GM23338 (cell line): ENCODE results near the gene LHX5. TPM values are rescaled to one million over a fixed set of nuclear protein-coding genes. Genes with fewer than 3 reads are reported as not detected.

Experiments used
- ATAC-seq: fragments of 200-7000 bp; cut with Tn5 transposase; 3 replicates; pipeline ENCODE4 v1.9.1; 2020
- DNase-seq: peaks from one replicate; pipeline ENCODE4 v3.0.0-alpha.2; 2015; ENCODE audit warnings: low spot score
- H2AFZ ChIP-seq: fragments of 200-600 bp; sonication (generic); 2 replicates; pipeline ENCODE4 v1.8.0; 2016; ENCODE audit warnings: antibody characterized with exemption, mild to moderate bottlenecking, moderate library complexity
- H3F3A ChIP-seq: fragments of 200-600 bp; sonication (generic); replicated peaks from 2 replicates; pipeline ENCODE4 v1.8.0; 2017; ENCODE audit warnings: antibody characterized with exemption, mixed run types, low read depth
- H3K27ac ChIP-seq: fragments of 200-600 bp; sonication (generic); 2 replicates; pipeline ENCODE4 v1.6.1; 2016; ENCODE audit warnings: low read depth
- H3K27me3 ChIP-seq: fragments of 200-600 bp; sonication (generic); 2 replicates; pipeline ENCODE4 v1.8.0; 2016; ENCODE audit warnings: mild to moderate bottlenecking, mixed run types, moderate library complexity; ENCODE audit not compliant: insufficient read depth
- H3K36me3 ChIP-seq: fragments of 200-600 bp; sonication (generic); 2 replicates; pipeline ENCODE4 v1.8.0; 2016; ENCODE audit warnings: mild to moderate bottlenecking; ENCODE audit not compliant: insufficient read depth
- H3K4me1 ChIP-seq: fragments of 200-600 bp; sonication (generic); 2 replicates; pipeline ENCODE4 v1.8.0; 2016; ENCODE audit warnings: mild to moderate bottlenecking, moderate library complexity; ENCODE audit not compliant: insufficient read depth
- H3K4me2 ChIP-seq: fragments of 200-600 bp; sonication (generic); 2 replicates; pipeline ENCODE4 v1.7.1; 2017; ENCODE audit warnings: mixed run types
- H3K4me3 ChIP-seq: fragments of 200-600 bp; sonication (generic); 2 replicates; pipeline ENCODE4 v1.6.1; 2016; ENCODE audit warnings: mixed run types
- H3K79me2 ChIP-seq: fragments of 200-600 bp; sonication (generic); replicated peaks from 2 replicates; pipeline ENCODE4 v1.8.0; 2017; ENCODE audit warnings: mild to moderate bottlenecking; ENCODE audit not compliant: insufficient read depth
- H3K9me2 ChIP-seq: fragments of 200-600 bp; sonication (generic); 2 replicates; pipeline ENCODE4 v1.8.0; 2017; ENCODE audit not compliant: insufficient read depth
- H4K20me1 ChIP-seq: fragments of 200-600 bp; sonication (generic); replicated peaks from 2 replicates; pipeline ENCODE4 v1.8.0; 2017; ENCODE audit warnings: mild to moderate bottlenecking; ENCODE audit not compliant: insufficient read depth
- H3K27ac Mint-ChIP-seq: 2 replicates; pipeline ENCODE4 v1.8.0; 2020; ENCODE audit warnings: inconsistent platforms, mild to moderate bottlenecking, moderate library complexity, mixed read lengths
- H3K27me3 Mint-ChIP-seq: 3 replicates; pipeline ENCODE4 v1.8.0; 2022; ENCODE audit warnings: low read depth, mild to moderate bottlenecking, moderate library complexity, mixed read lengths, inconsistent platforms; ENCODE audit not compliant: insufficient read depth, poor library complexity
- H3K36me3 Mint-ChIP-seq: 3 replicates; pipeline ENCODE4 v1.8.0; 2021; ENCODE audit warnings: low read depth, mild to moderate bottlenecking, inconsistent platforms, moderate library complexity, mixed read lengths
- H3K4me1 Mint-ChIP-seq: 3 replicates; pipeline ENCODE4 v1.8.0; 2020; ENCODE audit warnings: mild to moderate bottlenecking, inconsistent platforms, mixed read lengths
- H3K4me3 Mint-ChIP-seq: 3 replicates; pipeline ENCODE4 v1.8.0; 2021; ENCODE audit warnings: moderate library complexity, mild to moderate bottlenecking, inconsistent platforms, mixed read lengths
- H3K9me3 Mint-ChIP-seq: 3 replicates; pipeline ENCODE4 v1.8.0; 2020; ENCODE audit warnings: moderate library complexity, mild to moderate bottlenecking, inconsistent platforms, mixed read lengths
- CREB1 ChIP-seq: fragments of 250-450 bp; sonication (Bioruptor Pico); IDR thresholded peaks from 2 replicates; pipeline ENCODE4 v1.5.0; 2020; ENCODE audit warnings: low read depth, mild to moderate bottlenecking, moderate library complexity
- ETS1 ChIP-seq: IDR thresholded peaks from 2 replicates; pipeline ENCODE4 v1.6.1; 2016; ENCODE audit warnings: antibody characterized with exemption
- EZH2 ChIP-seq: fragments of 200-600 bp; sonication (generic); IDR thresholded peaks from one replicate; pipeline ENCODE4 v1.8.0; 2017; ENCODE audit warnings: antibody characterized with exemption, mild to moderate bottlenecking, low read depth; ENCODE audit not compliant: unreplicated experiment
- EZH2phosphoT487 ChIP-seq: fragments of 200-600 bp; sonication (generic); IDR thresholded peaks from one replicate; pipeline ENCODE4 v1.8.1; 2018; ENCODE audit warnings: antibody characterized with exemption; ENCODE audit not compliant: unreplicated experiment
- JUNB ChIP-seq: IDR thresholded peaks from one replicate; pipeline ENCODE4 v1.6.1; 2016; ENCODE audit warnings: antibody characterized with exemption; ENCODE audit not compliant: unreplicated experiment
- NANOG ChIP-seq: IDR thresholded peaks from 2 replicates; pipeline ENCODE4 v1.6.1; 2016; ENCODE audit warnings: antibody characterized with exemption, borderline replicate concordance
- POLR2AphosphoS5 ChIP-seq: IDR thresholded peaks from 2 replicates; pipeline ENCODE4 v1.6.1; 2016; ENCODE audit warnings: antibody characterized with exemption, low read depth
- STAT1 ChIP-seq: IDR thresholded peaks from one replicate; pipeline ENCODE4 v1.6.1; 2016; ENCODE audit warnings: antibody characterized with exemption; ENCODE audit not compliant: unreplicated experiment
- ZNF114 ChIP-seq: fragments of 250-450 bp; sonication (Bioruptor Pico); IDR thresholded peaks from 2 replicates; pipeline ENCODE4 v1.5.0; 2020; ENCODE audit warnings: mild to moderate bottlenecking, moderate library complexity
- ZNF331 ChIP-seq: fragments of 250-450 bp; sonication (Bioruptor Pico); IDR thresholded peaks from 2 replicates; pipeline ENCODE4 v1.5.0; 2020; ENCODE audit warnings: low read depth, mild to moderate bottlenecking, moderate library complexity
- polyA plus RNA-seq: library from polyadenylated mRNA; unstranded; fragments of >200 nt; fragmentation: Nextera tagmentation; extraction: Ambion mirVana; gene quantifications from 2 replicates; pipeline ENCODE4 v1.2.1, GENCODE V29; 2016
- total RNA-seq: library from RNA; depleted of rRNA; stranded (reverse); fragments of >200 nt; shearing (Covaris generic); gene quantifications from 2 replicates; pipeline ENCODE4 v1.2.3, GENCODE V29; 2014
- TF ChIP-seq, protein P1 (sequence below): IDR thresholded peaks from one replicate; pipeline ENCODE4 v1.6.1; 2018; ENCODE audit warnings: antibody characterized with exemption; ENCODE audit not compliant: unreplicated experiment

LHX5 gene
- total and polyA plus RNA-seq, 2 experiments from 2014 or later, result 0.18 TPM; not detected in 1

DNA sequence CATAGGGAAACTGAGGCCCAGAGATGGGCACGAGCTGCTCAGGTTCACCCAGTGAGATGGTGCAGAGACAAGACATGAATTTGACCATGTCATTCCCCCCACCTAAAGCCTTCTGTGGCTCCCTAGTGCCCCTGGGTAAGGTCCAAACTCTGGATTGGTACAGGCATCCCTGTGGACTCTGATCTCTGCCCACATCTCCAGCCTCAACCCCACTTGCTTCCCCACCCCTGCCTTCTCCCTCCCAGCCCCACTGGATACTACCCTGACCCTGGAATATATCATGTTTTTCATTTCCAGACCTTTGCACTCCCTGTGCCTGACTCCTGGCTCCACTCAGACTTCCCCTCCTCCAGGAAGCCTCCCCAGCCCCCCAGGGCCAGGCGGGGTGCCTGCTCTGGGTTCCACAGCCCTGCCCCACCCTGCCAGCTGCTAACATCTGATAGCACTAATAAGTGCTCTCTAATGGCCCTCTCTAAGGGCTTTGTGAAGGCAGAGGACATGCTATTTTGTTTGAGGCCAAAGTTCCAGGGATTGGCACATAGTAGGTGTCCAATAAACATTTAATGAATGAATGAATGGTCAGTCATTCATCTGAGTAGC, 50.6 kb downstream of the LHX5 start:
- H3K79me2 ChIP-seq, result no peaks in the 10 kb centered on the region
- no peaks in the 10 kb centered on the region for H4K20me1 ChIP-seq
- no peaks in the 10 kb centered on the region for H3K27me3 ChIP-seq
- no peak overlapping the region for H3K27ac ChIP-seq
- no peak overlapping the region for H3K4me3 ChIP-seq
- H3F3A ChIP-seq, result no peaks in the 10 kb centered on the region
- no peak overlapping the region for H3K27ac Mint-ChIP-seq
- H3K4me2 ChIP-seq, result no peak overlapping the region
- no peaks in the 10 kb centered on the region for H3K9me3 Mint-ChIP-seq
- H3K4me1 ChIP-seq, result no peaks in the 10 kb centered on the region
- no peak overlapping the region for H2AFZ ChIP-seq
- peaks cover 15% of the 10 kb centered on the region for H3K4me1 Mint-ChIP-seq
- no peak for TF ChIP-seq CREB1 (CRISPR knock-in tag)
- TF ChIP-seq, protein P1, sequence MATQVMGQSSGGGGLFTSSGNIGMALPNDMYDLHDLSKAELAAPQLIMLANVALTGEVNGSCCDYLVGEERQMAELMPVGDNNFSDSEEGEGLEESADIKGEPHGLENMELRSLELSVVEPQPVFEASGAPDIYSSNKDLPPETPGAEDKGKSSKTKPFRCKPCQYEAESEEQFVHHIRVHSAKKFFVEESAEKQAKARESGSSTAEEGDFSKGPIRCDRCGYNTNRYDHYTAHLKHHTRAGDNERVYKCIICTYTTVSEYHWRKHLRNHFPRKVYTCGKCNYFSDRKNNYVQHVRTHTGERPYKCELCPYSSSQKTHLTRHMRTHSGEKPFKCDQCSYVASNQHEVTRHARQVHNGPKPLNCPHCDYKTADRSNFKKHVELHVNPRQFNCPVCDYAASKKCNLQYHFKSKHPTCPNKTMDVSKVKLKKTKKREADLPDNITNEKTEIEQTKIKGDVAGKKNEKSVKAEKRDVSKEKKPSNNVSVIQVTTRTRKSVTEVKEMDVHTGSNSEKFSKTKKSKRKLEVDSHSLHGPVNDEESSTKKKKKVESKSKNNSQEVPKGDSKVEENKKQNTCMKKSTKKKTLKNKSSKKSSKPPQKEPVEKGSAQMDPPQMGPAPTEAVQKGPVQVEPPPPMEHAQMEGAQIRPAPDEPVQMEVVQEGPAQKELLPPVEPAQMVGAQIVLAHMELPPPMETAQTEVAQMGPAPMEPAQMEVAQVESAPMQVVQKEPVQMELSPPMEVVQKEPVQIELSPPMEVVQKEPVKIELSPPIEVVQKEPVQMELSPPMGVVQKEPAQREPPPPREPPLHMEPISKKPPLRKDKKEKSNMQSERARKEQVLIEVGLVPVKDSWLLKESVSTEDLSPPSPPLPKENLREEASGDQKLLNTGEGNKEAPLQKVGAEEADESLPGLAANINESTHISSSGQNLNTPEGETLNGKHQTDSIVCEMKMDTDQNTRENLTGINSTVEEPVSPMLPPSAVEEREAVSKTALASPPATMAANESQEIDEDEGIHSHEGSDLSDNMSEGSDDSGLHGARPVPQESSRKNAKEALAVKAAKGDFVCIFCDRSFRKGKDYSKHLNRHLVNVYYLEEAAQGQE, result no peak
- no peak for TF ChIP-seq EZH2phosphoT487
- TF ChIP-seq JUNB, result no peak
- no peak for TF ChIP-seq ZNF114 (CRISPR knock-in tag)
- no peak for TF ChIP-seq ETS1
- no peaks in the 10 kb centered on the region for H3K36me3 Mint-ChIP-seq
- DNase-seq (no peak), ATAC-seq (no peak)
- no peak overlapping the region for H3K4me3 Mint-ChIP-seq
- H3K36me3 ChIP-seq, result no peaks in the 10 kb centered on the region
- peaks cover 16% of the 10 kb centered on the region for H3K27me3 Mint-ChIP-seq
- H3K9me2 ChIP-seq, result no peaks in the 10 kb centered on the region

DNA sequence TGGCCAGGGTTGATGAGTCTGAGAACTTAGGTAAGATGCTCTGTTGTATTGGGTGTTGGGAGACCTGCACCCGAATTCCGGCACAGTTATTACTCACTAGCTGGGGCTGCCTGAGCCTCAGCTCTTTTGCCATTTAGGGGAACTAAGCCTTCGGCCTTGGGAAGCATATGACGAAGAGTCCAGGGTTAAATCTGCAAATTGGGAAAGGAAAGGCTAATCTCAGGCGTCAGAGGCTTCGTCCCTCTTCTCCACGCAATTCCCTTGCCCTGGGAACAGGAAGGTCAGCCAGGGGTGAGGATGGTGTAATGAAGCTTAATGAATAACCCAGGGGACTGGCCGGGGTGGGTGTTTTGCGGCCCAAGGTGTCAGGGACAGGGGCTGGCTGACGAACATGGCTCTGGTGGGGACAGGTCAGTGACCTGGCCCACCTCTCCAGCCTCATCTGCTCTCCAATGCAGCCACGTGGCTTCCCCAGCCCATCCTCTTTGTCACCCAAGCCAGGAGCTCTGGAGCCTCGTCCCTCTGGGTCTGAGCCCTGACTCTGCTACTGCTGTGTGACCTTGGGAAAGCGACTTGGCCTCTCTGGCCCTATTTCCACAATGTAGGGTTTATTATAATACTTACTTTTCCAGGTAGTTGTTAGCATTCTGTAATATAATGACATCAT, 53.3 kb downstream of the LHX5 start:
- no peak overlapping the region for H3K27ac Mint-ChIP-seq
- H3K27me3 ChIP-seq, result no peaks in the 10 kb centered on the region
- H3K79me2 ChIP-seq, result no peaks in the 10 kb centered on the region
- peaks cover 15% of the 10 kb centered on the region for H3K4me1 Mint-ChIP-seq
- peaks cover 19% of the 10 kb centered on the region for H3K27me3 Mint-ChIP-seq
- H3K27ac ChIP-seq, result no peak overlapping the region
- H4K20me1 ChIP-seq, result no peaks in the 10 kb centered on the region
- no peaks in the 10 kb centered on the region for H3K36me3 ChIP-seq
- no peaks in the 10 kb centered on the region for H3K36me3 Mint-ChIP-seq
- H3K9me2 ChIP-seq, result no peaks in the 10 kb centered on the region
- H3K4me3 Mint-ChIP-seq, result no peak overlapping the region
- TF ChIP-seq ZNF331, result no peak
- TF ChIP-seq EZH2, result no peak
- TF ChIP-seq, protein P1, result no peak
- no peak for TF ChIP-seq NANOG
- no peak for TF ChIP-seq JUNB
- no peak for TF ChIP-seq STAT1
- TF ChIP-seq ZNF114 (CRISPR knock-in tag), result no peak
- TF ChIP-seq POLR2AphosphoS5, result no peak
- TF ChIP-seq ETS1, result no peak
- no peak for TF ChIP-seq EZH2phosphoT487
- TF ChIP-seq CREB1 (CRISPR knock-in tag), result no peak
- no peaks in the 10 kb centered on the region for H3K4me1 ChIP-seq
- H3K4me3 ChIP-seq, result no peak overlapping the region
- H3K4me2 ChIP-seq, result no peak overlapping the region
- H2AFZ ChIP-seq, result no peak overlapping the region
- ATAC-seq, result no peak
- no peaks in the 10 kb centered on the region for H3K9me3 Mint-ChIP-seq
- no peaks in the 10 kb centered on the region for H3F3A ChIP-seq
- DNase-seq, result no peak
